GM12891 (cell line): ENCODE measurements around the gene SLC6A20.

Experiments
- POLR2A ChIP-seq: IDR thresholded peaks from 2 replicates; pipeline ENCODE4 v1.6.1; 2011; ENCODE audit warnings: low read depth, low read length, control low read depth
- POLR2AphosphoS5 ChIP-seq: IDR thresholded peaks from 2 replicates; pipeline ENCODE4 v1.6.1; 2011; ENCODE audit warnings: low read depth, low read length, control low read depth
- POU2F2 ChIP-seq: IDR thresholded peaks from 2 replicates; pipeline ENCODE4 v1.6.1; 2011; ENCODE audit warnings: low read depth, mild to moderate bottlenecking, control low read depth, low read length, moderate library complexity
- TAF1 ChIP-seq: IDR thresholded peaks from 2 replicates; pipeline ENCODE4 v1.6.1; 2011; ENCODE audit warnings: low read depth, low read length, control low read depth

DNA sequence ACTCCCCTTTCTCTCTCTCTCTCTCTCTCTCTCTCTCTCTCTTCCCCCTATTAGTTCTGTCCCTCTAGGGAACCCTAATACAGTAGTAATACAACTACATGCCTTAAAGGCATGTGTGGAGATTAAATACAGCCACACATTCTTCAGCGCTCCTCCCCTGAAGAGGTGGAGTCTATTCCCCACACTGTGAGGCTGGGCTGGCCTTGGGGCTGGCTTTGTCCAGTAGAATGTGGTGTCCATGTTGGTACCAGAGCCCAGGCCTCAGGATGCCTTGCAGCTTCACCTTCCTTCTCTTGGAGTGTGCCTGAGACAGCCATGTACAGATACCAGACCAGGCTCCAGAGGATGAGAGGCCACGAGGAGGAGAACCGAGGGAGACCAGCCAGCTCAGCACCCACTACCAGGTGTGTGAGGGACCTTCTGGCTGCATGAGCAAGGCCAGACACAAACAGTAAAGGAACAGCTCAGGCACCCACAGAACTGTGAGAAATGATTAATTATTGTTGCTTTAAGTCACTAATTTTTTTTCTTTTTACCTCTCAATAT lies 10.7 kb downstream of the SLC6A20 start:
- TF ChIP-seq POLR2A (no peak), POLR2AphosphoS5 (no peak), TAF1 (no peak), POU2F2 (no peak)
